Cardiac fibroblast (primary cell): ENCODE data around the gene SMIM13.

Source experiments
- DNase-seq, 2 donors: peaks; one replicate each; pipeline versions ENCODE4 v3.0.0 to v3.0.0-alpha.2; 2010; ENCODE audit warnings: low read depth in 2 of 2
- H3K4me3 ChIP-seq, 2 donors: replicated peaks in 1 of 2; 1 replicate in 1 of 2; 2 replicates in 1 of 2; pipeline ENCODE4 v1.5.1; 2011; ENCODE audit warnings: low read depth in 2 of 2, low read length in 2 of 2, mild to moderate bottlenecking in 2 of 2, moderate library complexity in 1 of 2
- TF ChIP-seq, protein P1 (sequence below): IDR thresholded peaks from one replicate; pipeline ENCODE4 v1.5.1; 2011; ENCODE audit warnings: low read depth, mild to moderate bottlenecking, low read length, inconsistent platforms

The SMIM13 gene

DNA sequence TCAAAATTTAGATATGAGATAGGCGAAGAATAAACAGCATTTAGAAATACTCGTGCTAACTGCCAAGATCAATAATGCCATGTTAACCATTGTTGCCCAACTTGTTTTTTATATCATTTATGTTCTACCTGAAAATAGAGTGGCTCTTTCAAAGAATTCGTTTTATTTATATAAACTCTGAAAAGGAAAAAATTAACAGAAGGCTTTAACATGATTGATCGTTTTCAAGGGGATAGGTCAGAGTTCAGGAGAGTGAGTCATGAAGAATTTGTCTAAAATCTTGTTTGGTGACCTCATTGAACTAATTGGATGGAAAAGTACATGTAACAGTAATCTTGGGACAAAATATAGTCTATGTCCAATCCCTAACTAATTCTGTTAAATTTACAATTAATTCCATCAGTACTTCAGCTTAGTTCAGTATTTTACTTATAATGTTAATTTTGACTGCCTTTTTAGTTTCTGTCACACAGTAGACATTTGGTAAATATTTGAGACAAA, 38.5 kb upstream of the SMIM13 start:
- H3K4me3 ChIP-seq = no peak overlapping the region
- TF ChIP-seq, protein P1, sequence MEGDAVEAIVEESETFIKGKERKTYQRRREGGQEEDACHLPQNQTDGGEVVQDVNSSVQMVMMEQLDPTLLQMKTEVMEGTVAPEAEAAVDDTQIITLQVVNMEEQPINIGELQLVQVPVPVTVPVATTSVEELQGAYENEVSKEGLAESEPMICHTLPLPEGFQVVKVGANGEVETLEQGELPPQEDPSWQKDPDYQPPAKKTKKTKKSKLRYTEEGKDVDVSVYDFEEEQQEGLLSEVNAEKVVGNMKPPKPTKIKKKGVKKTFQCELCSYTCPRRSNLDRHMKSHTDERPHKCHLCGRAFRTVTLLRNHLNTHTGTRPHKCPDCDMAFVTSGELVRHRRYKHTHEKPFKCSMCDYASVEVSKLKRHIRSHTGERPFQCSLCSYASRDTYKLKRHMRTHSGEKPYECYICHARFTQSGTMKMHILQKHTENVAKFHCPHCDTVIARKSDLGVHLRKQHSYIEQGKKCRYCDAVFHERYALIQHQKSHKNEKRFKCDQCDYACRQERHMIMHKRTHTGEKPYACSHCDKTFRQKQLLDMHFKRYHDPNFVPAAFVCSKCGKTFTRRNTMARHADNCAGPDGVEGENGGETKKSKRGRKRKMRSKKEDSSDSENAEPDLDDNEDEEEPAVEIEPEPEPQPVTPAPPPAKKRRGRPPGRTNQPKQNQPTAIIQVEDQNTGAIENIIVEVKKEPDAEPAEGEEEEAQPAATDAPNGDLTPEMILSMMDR = no peak
- DNase-seq = no peak

DNA sequence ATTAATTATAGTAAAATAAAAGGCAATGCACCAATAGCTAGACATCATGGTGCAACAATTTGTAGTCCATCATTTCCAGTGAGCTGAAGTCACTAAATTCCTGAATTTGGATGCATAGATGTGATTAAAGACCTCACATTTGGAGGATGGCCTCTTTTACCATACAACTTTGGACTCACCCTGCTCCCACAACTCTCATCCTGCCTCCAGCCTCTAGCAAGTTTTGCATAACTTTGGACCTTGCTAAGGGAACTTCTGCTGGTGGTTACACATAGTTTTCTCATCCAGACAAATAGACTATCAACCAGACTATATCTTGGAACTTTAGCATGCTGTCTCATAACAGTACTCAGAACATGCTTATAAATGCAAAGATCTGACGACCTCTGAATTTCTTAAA, 36.8 kb upstream of the SMIM13 start:
- H3K4me3 ChIP-seq = no peak overlapping the region
- TF ChIP-seq, protein P1 = no peak
- no peak for DNase-seq

DNA sequence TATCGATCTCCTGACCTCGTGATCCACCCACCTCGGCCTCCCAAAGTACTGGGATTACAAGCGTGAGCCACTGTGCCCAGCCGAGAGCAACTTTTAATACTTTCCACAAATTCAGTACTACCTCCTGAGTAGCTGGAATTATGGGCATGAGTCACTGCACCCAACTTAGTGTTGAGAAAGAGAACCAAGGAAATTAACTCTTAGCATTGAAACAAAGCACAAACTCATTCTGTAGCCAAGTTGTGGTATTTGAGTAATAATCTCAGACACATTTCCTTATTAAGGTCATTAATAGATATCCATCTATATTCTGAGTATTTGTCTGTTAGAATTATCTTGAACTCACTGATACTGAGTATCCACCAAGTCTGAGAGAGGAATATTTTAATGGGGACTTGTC, 35.2 kb upstream of the SMIM13 start:
- H3K4me3 ChIP-seq = no peak overlapping the region
- peak in 1 of 2 donors; percentile 11 for DNase-seq
- TF ChIP-seq, protein P1 = no peak

DNA sequence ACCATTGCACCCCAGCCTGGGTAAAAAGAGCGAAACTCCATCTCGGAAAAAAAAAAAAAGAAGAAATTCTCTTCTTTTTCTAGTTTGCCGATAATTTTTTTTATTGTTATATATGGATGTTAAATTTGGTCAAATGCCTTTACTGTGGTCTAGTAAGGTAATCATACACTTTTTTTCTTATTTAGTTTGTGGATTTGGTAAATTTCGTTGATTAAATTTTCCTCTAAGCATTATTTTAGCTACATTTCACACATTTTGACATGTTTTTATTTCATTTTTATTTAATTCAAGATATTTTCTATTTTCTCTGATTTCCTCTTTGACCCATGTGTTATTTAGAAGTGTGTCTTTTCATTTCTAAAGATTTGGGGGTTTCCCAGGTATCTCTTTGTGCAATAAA, 31.6 kb upstream of the SMIM13 start:
- TF ChIP-seq, protein P1 = no peak
- H3K4me3 ChIP-seq = no peak overlapping the region
- DNase-seq = no peak

DNA sequence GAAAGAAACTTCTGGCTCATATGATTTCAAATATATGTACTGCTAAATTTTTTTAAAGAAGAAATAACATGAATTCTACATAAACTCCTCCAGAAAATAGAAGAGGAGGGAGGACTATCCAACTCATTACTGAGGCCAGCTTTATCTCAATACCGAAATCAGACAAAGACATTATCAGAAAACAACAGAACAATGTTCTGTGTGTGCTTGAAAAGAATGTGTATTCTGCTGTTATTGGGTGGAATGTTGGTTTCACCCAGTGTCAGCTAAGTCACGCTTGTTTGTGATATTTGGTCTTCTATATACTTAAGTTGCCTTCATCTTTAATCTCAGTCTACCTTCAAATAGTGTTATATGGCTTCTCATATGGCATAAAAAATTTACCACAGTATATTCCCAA, 30.9 kb upstream of the SMIM13 start:
- H3K4me3 ChIP-seq = no peak overlapping the region
- no peak for DNase-seq
- TF ChIP-seq, protein P1 = no peak

DNA sequence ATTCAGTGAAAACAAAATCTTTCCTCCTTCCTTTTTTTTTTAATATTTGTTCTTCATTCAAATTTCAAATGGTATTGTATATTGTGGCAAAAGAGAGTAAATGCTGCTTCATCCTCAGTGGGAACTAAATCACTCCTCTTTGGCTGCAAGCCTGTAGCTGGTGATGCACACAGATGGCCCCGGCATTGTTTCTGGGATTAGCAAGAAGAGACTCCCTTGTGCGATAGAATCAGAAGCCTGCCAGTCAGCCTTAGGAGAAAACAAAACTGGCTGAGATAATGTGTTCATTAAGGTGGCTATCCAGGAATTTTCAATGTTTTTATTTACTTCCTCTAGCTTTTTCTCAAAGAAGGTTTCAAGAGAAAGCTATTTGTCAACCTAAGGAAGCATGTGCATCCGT, 28.8 kb upstream of the SMIM13 start:
- H3K4me3 ChIP-seq = no peak overlapping the region
- TF ChIP-seq, protein P1 = no peak
- no peak for DNase-seq

DNA sequence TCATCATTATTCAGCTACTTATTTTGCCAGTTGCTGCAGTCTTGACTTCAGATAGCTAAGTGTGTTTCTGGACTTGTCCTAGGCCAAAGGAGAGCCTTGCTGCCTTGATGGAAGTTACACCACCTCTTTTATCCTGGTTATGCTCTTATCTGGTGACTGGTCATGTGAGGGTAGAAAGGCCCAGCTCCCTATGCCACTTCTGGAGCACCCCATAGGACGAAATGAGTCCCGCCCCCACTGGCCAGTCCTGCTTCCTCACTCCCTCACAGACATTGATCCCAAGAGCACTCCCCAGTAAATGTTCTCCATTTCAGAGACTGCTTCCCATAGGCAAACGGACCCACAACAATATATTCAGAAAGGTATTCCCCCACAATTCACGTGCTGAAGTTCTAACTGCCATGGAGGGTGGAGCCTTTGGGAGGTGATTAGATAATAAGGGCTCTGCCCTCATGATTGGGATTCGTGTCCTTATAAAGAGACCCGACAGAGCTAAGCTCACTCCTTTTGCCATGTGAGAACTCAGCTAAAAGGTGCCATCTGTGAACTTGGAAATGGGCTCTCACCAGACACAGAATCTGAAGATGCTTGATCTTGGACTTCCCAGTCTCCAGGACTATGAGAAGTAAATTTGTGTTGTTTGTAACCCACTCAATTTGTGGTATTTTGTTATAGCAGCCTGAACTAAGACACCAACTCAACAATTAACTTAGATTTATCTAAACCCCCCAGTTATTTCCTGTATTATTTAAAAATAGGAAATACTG, 28.0 kb upstream of the SMIM13 start:
- DNase-seq = no peak
- TF ChIP-seq, protein P1 = no peak
- no peak overlapping the region for H3K4me3 ChIP-seq
